Breast epithelium (tissue), 3 donors: Measurements from ENCODE around the gene CPNE7.

Experiments
- POLR2A ChIP-seq: fragments of 450-650 bp; IDR thresholded peaks from one replicate; pipeline ENCODE4 v1.6.1; 2016; ENCODE audit warnings: antibody characterized with exemption, mild to moderate bottlenecking, moderate library complexity
- POLR2AphosphoS5 ChIP-seq, 3 donors: sonication (generic); formaldehyde crosslinking; IDR thresholded peaks; one replicate each; pipeline ENCODE4 v1.6.1; 2017; ENCODE audit warnings: antibody characterized with exemption in 3 of 3
- TF ChIP-seq, protein P1 (sequence below), 3 donors: fragments of 450-650 bp; IDR thresholded peaks; one replicate each; pipeline ENCODE4 v1.5.1; 2016 to 2017; ENCODE audit warnings: antibody characterized with exemption in 3 of 3, mild to moderate bottlenecking in 3 of 3, moderate library complexity in 3 of 3

DNA sequence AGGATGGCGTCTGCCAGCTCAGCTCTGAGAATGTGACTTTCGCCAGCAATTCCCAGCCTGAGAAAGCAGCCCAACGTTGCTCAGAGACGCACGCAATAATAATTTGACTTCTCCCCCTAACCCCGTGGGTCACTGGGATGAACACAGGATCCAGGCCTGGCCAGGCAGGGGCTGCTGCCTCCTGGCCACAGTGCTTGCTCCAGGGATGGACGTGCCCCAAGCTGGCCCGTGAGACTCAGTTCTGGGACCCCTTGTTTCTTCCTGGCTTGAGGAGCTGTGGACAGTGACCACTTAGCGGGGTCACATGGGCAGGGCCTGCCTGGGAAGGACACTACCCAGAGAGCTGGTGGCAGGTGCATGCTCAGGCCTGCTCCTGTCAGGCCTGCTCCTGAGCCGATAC, 24.3 kb downstream of the CPNE7 start:
- TF ChIP-seq, protein P1, sequence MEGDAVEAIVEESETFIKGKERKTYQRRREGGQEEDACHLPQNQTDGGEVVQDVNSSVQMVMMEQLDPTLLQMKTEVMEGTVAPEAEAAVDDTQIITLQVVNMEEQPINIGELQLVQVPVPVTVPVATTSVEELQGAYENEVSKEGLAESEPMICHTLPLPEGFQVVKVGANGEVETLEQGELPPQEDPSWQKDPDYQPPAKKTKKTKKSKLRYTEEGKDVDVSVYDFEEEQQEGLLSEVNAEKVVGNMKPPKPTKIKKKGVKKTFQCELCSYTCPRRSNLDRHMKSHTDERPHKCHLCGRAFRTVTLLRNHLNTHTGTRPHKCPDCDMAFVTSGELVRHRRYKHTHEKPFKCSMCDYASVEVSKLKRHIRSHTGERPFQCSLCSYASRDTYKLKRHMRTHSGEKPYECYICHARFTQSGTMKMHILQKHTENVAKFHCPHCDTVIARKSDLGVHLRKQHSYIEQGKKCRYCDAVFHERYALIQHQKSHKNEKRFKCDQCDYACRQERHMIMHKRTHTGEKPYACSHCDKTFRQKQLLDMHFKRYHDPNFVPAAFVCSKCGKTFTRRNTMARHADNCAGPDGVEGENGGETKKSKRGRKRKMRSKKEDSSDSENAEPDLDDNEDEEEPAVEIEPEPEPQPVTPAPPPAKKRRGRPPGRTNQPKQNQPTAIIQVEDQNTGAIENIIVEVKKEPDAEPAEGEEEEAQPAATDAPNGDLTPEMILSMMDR (IDR thresholded peaks at IDR 0.05): no peak
- no peak for TF ChIP-seq POLR2A
- TF ChIP-seq POLR2AphosphoS5 (IDR thresholded peaks at IDR 0.05): no peak
